Measurements from ENCODE around the gene INTS6.

Gene INTS6

DNA sequence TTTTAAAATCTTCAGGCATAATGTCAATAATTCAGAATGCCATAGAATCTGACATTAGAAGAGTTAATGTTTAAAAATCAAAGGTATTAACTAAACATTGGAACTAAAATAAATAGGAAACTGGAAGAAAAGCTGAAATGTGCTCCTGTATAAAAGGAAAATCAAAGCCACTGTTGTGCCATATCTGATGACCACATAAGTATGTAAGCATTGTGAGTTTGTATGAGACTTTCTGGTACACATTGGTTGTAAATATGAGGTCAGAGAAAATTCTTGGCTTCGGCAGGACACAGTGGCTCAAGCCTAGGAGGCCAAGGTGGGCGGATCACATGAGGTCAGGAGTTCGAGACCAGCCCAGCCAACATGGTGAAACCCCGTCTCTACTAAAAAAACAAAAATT lies 48.3 kb upstream of the INTS6 start:
- no peak overlapping the region for H3K4me3 ChIP-seq (ENCODE audit: low read length)
- H4K20me1 ChIP-seq (ENCODE audit: control insufficient read depth, insufficient read depth, low read depth, low read length) = no peaks in the 10 kb centered on the region
- H3K36me3 ChIP-seq (ENCODE audit: control insufficient read depth, low read length) = no peaks in the 10 kb centered on the region
- H3K9me2 ChIP-seq (replicated peaks; ENCODE audit: control insufficient read depth, low read length) = no peaks in the 10 kb centered on the region
- H3F3A ChIP-seq (ENCODE audit: control insufficient read depth, insufficient read depth) = no peaks in the 10 kb centered on the region
- peaks cover 3% of the 10 kb centered on the region; the same call in 1 of the 2 replicates for H3K27me3 ChIP-seq (ENCODE audit: control insufficient read depth, low read length)
- H3K4me2 ChIP-seq (ENCODE audit: low read length) = no peak overlapping the region
- no peak for TF ChIP-seq EZH2phosphoT487 (IDR thresholded peaks at IDR 0.05; ENCODE audit: borderline replicate concordance, low read length)
- TF ChIP-seq, protein P1, sequence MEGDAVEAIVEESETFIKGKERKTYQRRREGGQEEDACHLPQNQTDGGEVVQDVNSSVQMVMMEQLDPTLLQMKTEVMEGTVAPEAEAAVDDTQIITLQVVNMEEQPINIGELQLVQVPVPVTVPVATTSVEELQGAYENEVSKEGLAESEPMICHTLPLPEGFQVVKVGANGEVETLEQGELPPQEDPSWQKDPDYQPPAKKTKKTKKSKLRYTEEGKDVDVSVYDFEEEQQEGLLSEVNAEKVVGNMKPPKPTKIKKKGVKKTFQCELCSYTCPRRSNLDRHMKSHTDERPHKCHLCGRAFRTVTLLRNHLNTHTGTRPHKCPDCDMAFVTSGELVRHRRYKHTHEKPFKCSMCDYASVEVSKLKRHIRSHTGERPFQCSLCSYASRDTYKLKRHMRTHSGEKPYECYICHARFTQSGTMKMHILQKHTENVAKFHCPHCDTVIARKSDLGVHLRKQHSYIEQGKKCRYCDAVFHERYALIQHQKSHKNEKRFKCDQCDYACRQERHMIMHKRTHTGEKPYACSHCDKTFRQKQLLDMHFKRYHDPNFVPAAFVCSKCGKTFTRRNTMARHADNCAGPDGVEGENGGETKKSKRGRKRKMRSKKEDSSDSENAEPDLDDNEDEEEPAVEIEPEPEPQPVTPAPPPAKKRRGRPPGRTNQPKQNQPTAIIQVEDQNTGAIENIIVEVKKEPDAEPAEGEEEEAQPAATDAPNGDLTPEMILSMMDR (IDR thresholded peaks at IDR 0.05; ENCODE audit: low read depth, low read length, poor library complexity, severe bottlenecking) = no peak
- no peaks in the 10 kb centered on the region for H3K79me2 ChIP-seq (ENCODE audit: control insufficient read depth, low read length)
- H3K9me3 ChIP-seq (ENCODE audit: control insufficient read depth, insufficient read depth, low read length) = no peaks in the 10 kb centered on the region
- H3K4me1 ChIP-seq (ENCODE audit: control insufficient read depth, low read length) = no peaks in the 10 kb centered on the region
- H3K27ac ChIP-seq (ENCODE audit: low read depth, low read length) = no peak overlapping the region

DNA sequence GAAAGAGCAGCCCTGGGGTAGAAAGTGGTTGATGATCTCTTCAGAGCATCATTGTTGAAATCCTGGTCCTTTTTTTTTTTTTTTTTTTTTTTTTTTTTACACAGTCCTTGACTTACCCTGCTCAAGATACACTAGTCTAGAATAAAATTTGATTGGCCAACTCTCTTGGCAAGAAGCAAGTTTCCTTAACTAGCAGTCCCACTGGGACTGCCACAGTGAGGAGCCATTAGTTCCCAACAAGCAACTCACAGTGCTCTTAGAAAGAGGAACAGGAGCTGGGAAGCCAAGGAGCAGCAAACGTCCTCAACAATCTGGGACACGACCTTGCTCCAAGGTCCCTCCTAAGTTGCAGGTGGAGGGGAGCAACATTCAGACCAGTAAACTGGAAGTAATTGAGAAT lies 47.9 kb upstream of the INTS6 start:
- Histone ChIP-seq H3K4me3 (ENCODE audit: low read length) (no peak overlapping the region), H3K36me3 (ENCODE audit: control insufficient read depth, low read length) (no peaks in the 10 kb centered on the region), H4K20me1 (ENCODE audit: control insufficient read depth, insufficient read depth, low read depth, low read length) (no peaks in the 10 kb centered on the region), H3K27me3 (ENCODE audit: control insufficient read depth, low read length) (peaks cover 3% of the 10 kb centered on the region; the same call in 1 of the 2 replicates), H3K4me2 (ENCODE audit: low read length) (no peak overlapping the region), H3F3A (ENCODE audit: control insufficient read depth, insufficient read depth) (no peaks in the 10 kb centered on the region), H3K9me3 (ENCODE audit: control insufficient read depth, insufficient read depth, low read length) (no peaks in the 10 kb centered on the region), H3K4me1 (ENCODE audit: control insufficient read depth, low read length) (no peaks in the 10 kb centered on the region), H3K27ac (ENCODE audit: low read depth, low read length) (no peak overlapping the region), H3K9me2 (replicated peaks; ENCODE audit: control insufficient read depth, low read length) (no peaks in the 10 kb centered on the region), H3K79me2 (ENCODE audit: control insufficient read depth, low read length) (no peaks in the 10 kb centered on the region)
- TF ChIP-seq, protein P1 (IDR thresholded peaks at IDR 0.05; ENCODE audit: low read depth, low read length, poor library complexity, severe bottlenecking) = no peak
- no peak for TF ChIP-seq EZH2phosphoT487 (IDR thresholded peaks at IDR 0.05; ENCODE audit: borderline replicate concordance, low read length)

DNA sequence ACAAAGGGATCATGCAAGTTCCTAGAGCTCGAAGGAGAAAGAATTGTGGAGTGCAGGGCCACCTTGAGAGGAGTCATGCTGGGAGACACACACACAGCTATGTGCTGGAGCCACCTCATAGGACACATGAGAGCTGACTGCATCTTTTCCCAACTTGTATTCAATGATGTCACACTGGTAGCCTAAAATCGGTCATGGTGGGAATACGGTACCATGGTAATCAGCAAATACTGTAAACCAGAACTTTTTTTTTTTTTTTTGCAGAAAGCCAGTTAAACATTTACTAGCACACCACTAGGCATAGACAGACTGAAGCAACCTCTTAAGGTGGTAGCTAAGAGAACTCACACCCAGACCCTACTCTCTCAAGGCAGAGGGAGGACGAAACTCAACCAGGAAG lies 47.0 kb upstream of the INTS6 start:
- no peaks in the 10 kb centered on the region for H4K20me1 ChIP-seq (ENCODE audit: control insufficient read depth, insufficient read depth, low read depth, low read length)
- H3F3A ChIP-seq (ENCODE audit: control insufficient read depth, insufficient read depth) = no peaks in the 10 kb centered on the region
- no peaks in the 10 kb centered on the region for H3K79me2 ChIP-seq (ENCODE audit: control insufficient read depth, low read length)
- no peaks in the 10 kb centered on the region for H3K36me3 ChIP-seq (ENCODE audit: control insufficient read depth, low read length)
- no peak overlapping the region for H3K4me3 ChIP-seq (ENCODE audit: low read length)
- H3K4me2 ChIP-seq (ENCODE audit: low read length) = no peak overlapping the region
- TF ChIP-seq, protein P1 (IDR thresholded peaks at IDR 0.05; ENCODE audit: low read depth, low read length, poor library complexity, severe bottlenecking) = no peak
- TF ChIP-seq EZH2phosphoT487 (IDR thresholded peaks at IDR 0.05; ENCODE audit: borderline replicate concordance, low read length) = no peak
- H3K9me3 ChIP-seq (ENCODE audit: control insufficient read depth, insufficient read depth, low read length) = no peaks in the 10 kb centered on the region
- H3K27ac ChIP-seq (ENCODE audit: low read depth, low read length) = no peak overlapping the region
- no peaks in the 10 kb centered on the region for H3K4me1 ChIP-seq (ENCODE audit: control insufficient read depth, low read length)
- H3K27me3 ChIP-seq (ENCODE audit: control insufficient read depth, low read length) = peaks cover 6% of the 10 kb centered on the region; the same call in 1 of the 2 replicates
- H3K9me2 ChIP-seq (replicated peaks; ENCODE audit: control insufficient read depth, low read length) = no peaks in the 10 kb centered on the region
